Activated T-helper 9 cell treated with anti-CD3 and anti-CD28 coated beads, Interleukin-2, amount 50 U/mL, for 16 hours (primary cell): ENCODE results near the gene TCTN1.

Experiments used
- DNase-seq: peaks from one replicate; pipeline ENCODE4 v3.0.0-alpha.2; 2020; ENCODE audit warnings: low read depth

The TCTN1 gene

GRCh38 chr12:110680032-110680431, 66.1 kb downstream of the TCTN1 start:
- DNase-seq, result no peak

GRCh38 chr12:110683888-110684287, 70.0 kb downstream of the TCTN1 start:
- no peak for DNase-seq

- DNase-seq, result no peak
These were observed 70.4 kb downstream of the TCTN1 start for GRCh38 chr12:110684312-110684836.

GRCh38 chr12:110686294-110686903, 72.5 kb downstream of the TCTN1 start:
- DNase-seq, result no peak

GRCh38 chr12:110687396-110688169, 73.7 kb downstream of the TCTN1 start:
- no peak for DNase-seq

GRCh38 chr12:110688446-110689280, 74.7 kb downstream of the TCTN1 start, which contains the start of gene HVCN1:
Gene HVCN1 (minus strand): TSS chr12:110689115. CDS start chr12:110683245, 5,870 bp downstream.
- DNase-seq, result peak; percentile 11

GRCh38 chr12:110689281-110690126, 75.6 kb downstream of the TCTN1 start:
- peak; percentile 19 for DNase-seq

- DNase-seq, result no peak
These were observed 76.2 kb downstream of the TCTN1 start for GRCh38 chr12:110690127-110690430.

- no peak for DNase-seq
These were observed 79.8 kb downstream of the TCTN1 start for GRCh38 chr12:110693731-110694130.

GRCh38 chr12:110694330-110694901, 80.5 kb downstream of the TCTN1 start:
- DNase-seq, result no peak

- DNase-seq, result no peak
These were observed 82.4 kb downstream of the TCTN1 start for GRCh38 chr12:110696283-110696682.

- DNase-seq, result no peak
These were observed 83.3 kb downstream of the TCTN1 start for GRCh38 chr12:110697236-110697635.

- peak; percentile 51 for DNase-seq
These were observed 84.4 kb downstream of the TCTN1 start for GRCh38 chr12:110698171-110698902.
